GM08714 (cell line): ENCODE measurements around the gene SERF1B.
"Not testable (repeated sequence)": the region's sequence is repeated elsewhere in the genome, so short reads cannot be mapped to it uniquely, and the experiment has no call there.

Experiments used
- H3K4me3 ChIP-seq: fragments of 200-500 bp; sonication (Bioruptor generic); 2 replicates; pipeline ENCODE4 v1.5.1; 2014; ENCODE audit warnings: mild to moderate bottlenecking, low read length, inconsistent platforms

Gene SERF1B

GRCh38 chr5:70025106-70025844 is at the start of gene SERF1B:
SERF1B (plus strand) TSS chr5:70025251; CDS start chr5:70025452, 201 bp downstream.
- H3K4me3 ChIP-seq = not testable (repeated sequence)

- H3K4me3 ChIP-seq = not testable (repeated sequence)
These were observed 33.3 kb upstream of the SERF1B start for GRCh38 chr5:69991713-69992112.

- H3K4me3 ChIP-seq = not testable (repeated sequence)
These were observed 29.5 kb upstream of the SERF1B start for GRCh38 chr5:69995535-69995934.

GRCh38 chr5:70020660-70021059 is 4.4 kb upstream of the SERF1B start:
- not testable (repeated sequence) for H3K4me3 ChIP-seq

GRCh38 chr5:70025845-70026145 is 744 bp downstream of the SERF1B start:
- H3K4me3 ChIP-seq = not testable (repeated sequence)

- not testable (repeated sequence) for H3K4me3 ChIP-seq
These were observed 6.2 kb downstream of the SERF1B start for GRCh38 chr5:70031204-70031603.

- H3K4me3 ChIP-seq = not testable (repeated sequence)
These were observed 16.4 kb downstream of the SERF1B start for GRCh38 chr5:70041411-70041810.

- H3K4me3 ChIP-seq = not testable (repeated sequence)
These were observed 24.7 kb downstream of the SERF1B start for GRCh38 chr5:70049790-70050142.

- not testable (repeated sequence) for H3K4me3 ChIP-seq
These were observed 31.4 kb downstream of the SERF1B start for GRCh38 chr5:70056289-70056942.

- not testable (repeated sequence) for H3K4me3 ChIP-seq
These were observed 32.1 kb downstream of the SERF1B start for GRCh38 chr5:70057140-70057539.

GRCh38 chr5:70077632-70078031 is 52.6 kb downstream of the SERF1B start:
- not testable (repeated sequence) for H3K4me3 ChIP-seq

- H3K4me3 ChIP-seq = not testable (repeated sequence)
These were observed 63.9 kb downstream of the SERF1B start for GRCh38 chr5:70088907-70089464.

GRCh38 chr5:70091776-70092175 is 66.7 kb downstream of the SERF1B start:
- not testable (repeated sequence) for H3K4me3 ChIP-seq
